H1 (cell line): ENCODE measurements around the gene SH2B3. TPM values are rescaled to one million over a fixed set of nuclear protein-coding genes. Genes with fewer than 3 reads are reported as not detected.

Experiments
- CTCF ChIA-PET: fragments of 300-600 bp; sonication (Branson Sonifier 250); formaldehyde crosslinking; loops from one replicate; lab custom pipeline; 2021; ENCODE audit not compliant: partially characterized antibody; lab: Charles Lee
- POLR2A ChIA-PET: fragments of 300-600 bp; sonication (Branson Sonifier 250); formaldehyde crosslinking; loops from one replicate; lab custom pipeline; 2021; ENCODE audit warnings: inconsistent platforms; ENCODE audit not compliant: partially characterized antibody; lab: Charles Lee
- DNase-seq, 2 experiments: peaks; one replicate each; pipeline versions ENCODE4 v3.0.0 to v3.0.0-alpha.2; 2010 to 2022; ENCODE audit warnings: low spot score in 2 of 2, low read depth in 1 of 2, mixed read lengths in 1 of 2
- FAIRE-seq: peaks from 2 replicates; lab custom pipeline; 2011; peaks lifted over from hg19 to GRCh38; lab: Jason Lieb, UNC
- H2AFZ ChIP-seq: 2 replicates; pipeline ENCODE4 v1.8.1; 2012; ENCODE audit warnings: low read length, inconsistent platforms
- H2AK5ac ChIP-seq: 2 replicates; pipeline ENCODE4 v1.6.1; 2013; ENCODE audit warnings: low read depth, low read length
- H2BK120ac ChIP-seq: replicated peaks from 2 replicates; pipeline ENCODE3; 2013; ENCODE audit warnings: low read depth, low read length, inconsistent platforms
- H2BK12ac ChIP-seq: 2 replicates; pipeline ENCODE4 v1.6.1; 2013; ENCODE audit warnings: low read depth, low read length
- H2BK15ac ChIP-seq: 2 replicates; pipeline ENCODE4 v1.6.1; 2013; ENCODE audit warnings: low read length
- H2BK20ac ChIP-seq: 2 replicates; pipeline ENCODE4 v1.6.1; 2013; ENCODE audit warnings: low read length
- H2BK5ac ChIP-seq: 2 replicates; pipeline ENCODE4 v1.6.1; 2013; ENCODE audit warnings: low read depth, low read length
- H3K14ac ChIP-seq: 2 replicates; pipeline ENCODE4 v1.6.1; 2013; ENCODE audit warnings: inconsistent platforms; ENCODE audit not compliant: insufficient read length
- H3K18ac ChIP-seq: 2 replicates; pipeline ENCODE4 v1.6.1; 2013; ENCODE audit warnings: low read length; ENCODE audit errors: extremely low read depth
- H3K23ac ChIP-seq: 2 replicates; pipeline ENCODE4 v1.6.1; 2013; ENCODE audit warnings: inconsistent platforms; ENCODE audit not compliant: insufficient read length
- H3K23me2 ChIP-seq: 2 replicates; pipeline ENCODE4 v1.6.1; 2013; ENCODE audit warnings: low read depth, low read length
- H3K27ac ChIP-seq: 2 replicates; pipeline ENCODE4 v1.6.1; 2011; ENCODE audit warnings: low read depth, low read length, inconsistent platforms
- H3K27me3 ChIP-seq, 4 experiments: replicated peaks in 1 of 4; 1 replicate in 1 of 4; 2 replicates in 3 of 4; pipeline versions ENCODE4 v1.6.1 to v1.8.1; 2011 to 2013; ENCODE audit warnings: low read length in 3 of 4, mild to moderate bottlenecking in 3 of 4, inconsistent platforms in 2 of 4, mixed read lengths in 2 of 4, moderate library complexity in 1 of 4; ENCODE audit not compliant: control insufficient read depth in 3 of 4, insufficient read depth in 3 of 4; ENCODE audit errors: extremely low read depth in 1 of 4
- H3K36me3 ChIP-seq, 4 experiments: 2 replicates each; pipeline versions ENCODE4 v1.6.1 to v1.8.1; 2011 to 2013; ENCODE audit warnings: mild to moderate bottlenecking in 4 of 4, low read length in 3 of 4, moderate library complexity in 2 of 4, control low read depth in 1 of 4, inconsistent platforms in 1 of 4; ENCODE audit not compliant: insufficient read depth in 4 of 4, control insufficient read depth in 2 of 4
- H3K4ac ChIP-seq: replicated peaks from 2 replicates; pipeline ENCODE3; 2013; ENCODE audit warnings: low read length, low read depth, mixed read lengths, inconsistent platforms; ENCODE audit not compliant: insufficient read length
- H3K4me1 ChIP-seq, 4 experiments: replicated peaks in 1 of 4; 1 replicate in 1 of 4; 2 replicates in 3 of 4; pipeline versions ENCODE4 v1.6.1 to v1.8.1; 2011 to 2013; ENCODE audit warnings: low read length in 3 of 4, inconsistent platforms in 2 of 4, mixed read lengths in 1 of 4; ENCODE audit not compliant: insufficient read depth in 4 of 4, control insufficient read depth in 3 of 4
- H3K4me2 ChIP-seq, 2 experiments: 2 replicates each; pipeline versions ENCODE4 v1.6.1 to v1.8.1; 2011 to 2013; ENCODE audit warnings: low read depth in 2 of 2, low read length in 2 of 2, control low read depth in 1 of 2, inconsistent platforms in 1 of 2, mild to moderate bottlenecking in 1 of 2; ENCODE audit not compliant: insufficient read depth in 1 of 2
- H3K4me3 ChIP-seq, 4 experiments: fragments of 200-600, 300-600 bp in 1 of 4; sonication (generic), shearing (Covaris generic), sonication (Bioruptor Twin) in 1 of 4; 2 replicates each; pipeline versions ENCODE4 v1.5.1 to v1.8.1; 2011 to 2016; ENCODE audit warnings: low read length in 4 of 4, low read depth in 3 of 4, control low read depth in 2 of 4, inconsistent platforms in 2 of 4, mild to moderate bottlenecking in 2 of 4, mixed read lengths in 1 of 4, moderate library complexity in 1 of 4; ENCODE audit not compliant: insufficient read depth in 2 of 4; ENCODE audit errors: extremely low read depth in 1 of 4
- H3K56ac ChIP-seq: replicated peaks from 2 replicates; pipeline ENCODE3; 2013; ENCODE audit warnings: low read depth, mild to moderate bottlenecking, mixed read lengths, low read length, inconsistent platforms; ENCODE audit not compliant: insufficient read length
- H3K79me1 ChIP-seq: 2 replicates; pipeline ENCODE4 v1.6.1; 2013; ENCODE audit warnings: low read depth, low read length, control low read depth
- H3K79me2 ChIP-seq, 2 experiments: 2 replicates each; pipeline versions ENCODE4 v1.6.1 to v1.8.1; 2012 to 2013; ENCODE audit warnings: low read length in 2 of 2, mild to moderate bottlenecking in 2 of 2, inconsistent platforms in 1 of 2; ENCODE audit not compliant: insufficient read depth in 2 of 2, control insufficient read depth in 1 of 2
- H3K9ac ChIP-seq, 4 experiments: replicated peaks in 1 of 4; 1 replicate in 1 of 4; 2 replicates in 3 of 4; pipeline versions ENCODE4 v1.6.1 to v1.8.1; 2011 to 2013; ENCODE audit warnings: low read depth in 3 of 4, low read length in 3 of 4, control low read depth in 2 of 4, mild to moderate bottlenecking in 2 of 4, moderate library complexity in 2 of 4, inconsistent platforms in 1 of 4; ENCODE audit errors: extremely low read depth in 1 of 4
- H3K9me3 ChIP-seq, 2 experiments: 2 replicates each; pipeline versions ENCODE4 v1.6.1 to v1.8.1; 2012 to 2013; ENCODE audit warnings: mild to moderate bottlenecking in 2 of 2, moderate library complexity in 2 of 2, control low read depth in 1 of 2, inconsistent platforms in 1 of 2, low read depth in 1 of 2, low read length in 1 of 2, mixed read lengths in 1 of 2; ENCODE audit not compliant: insufficient read depth in 2 of 2
- H4K20me1 ChIP-seq, 2 experiments: replicated peaks in 1 of 2; 2 replicates each; pipeline versions ENCODE3 to v1.8.1; 2011 to 2013; ENCODE audit warnings: inconsistent platforms in 2 of 2, low read length in 2 of 2, mild to moderate bottlenecking in 1 of 2; ENCODE audit not compliant: insufficient read depth in 2 of 2, control insufficient read depth in 1 of 2
- H4K5ac ChIP-seq: 2 replicates; pipeline ENCODE4 v1.6.1; 2013; ENCODE audit warnings: low read length, low read depth, mixed read lengths, inconsistent platforms; ENCODE audit not compliant: insufficient read length
- H4K8ac ChIP-seq: 2 replicates; pipeline ENCODE4 v1.8.0; 2013; ENCODE audit warnings: mild to moderate bottlenecking, moderate library complexity, low read length, inconsistent platforms; ENCODE audit not compliant: insufficient read depth; ENCODE audit errors: extremely low read depth
- H4K91ac ChIP-seq: replicated peaks from 2 replicates; pipeline ENCODE3; 2013; ENCODE audit warnings: low read length, mixed read lengths, inconsistent platforms; ENCODE audit not compliant: insufficient read length
- CBX5 ChIP-seq: fragments of 300-800, 300-1000 bp; sonication (generic); IDR thresholded peaks from 2 replicates; pipeline ENCODE4 v1.7.1; 2016; ENCODE audit warnings: antibody characterized with exemption, low read length, low read depth
- CEBPB ChIP-seq: IDR thresholded peaks from 2 replicates; pipeline ENCODE4 v1.6.1; 2012; ENCODE audit warnings: low read depth, low read length
- CHD2 ChIP-seq: IDR thresholded peaks from 2 replicates; pipeline ENCODE4 v1.6.1; 2012; ENCODE audit warnings: low read length, improper control_type of control experiment
- CTCF ChIP-seq, 3 experiments: IDR thresholded peaks; 1 replicate in 2 of 3; 2 replicates in 1 of 3; pipeline versions ENCODE4 v1.5.1 to v1.6.1; 2011; ENCODE audit warnings: low read length in 3 of 3, mild to moderate bottlenecking in 3 of 3, inconsistent platforms in 2 of 3, low read depth in 1 of 3, moderate library complexity in 1 of 3; ENCODE audit not compliant: insufficient read depth in 1 of 3; ENCODE audit errors: control extremely low read depth in 1 of 3
- HDAC2 ChIP-seq, 2 experiments: fragments of 300-600 bp in 1 of 2; sonication (generic) in 1 of 2; IDR thresholded peaks; 2 replicates each; pipeline ENCODE4 v1.6.1; 2011 to 2012; ENCODE audit warnings: low read depth in 2 of 2, low read length in 2 of 2, mild to moderate bottlenecking in 2 of 2, moderate library complexity in 2 of 2, borderline replicate concordance in 1 of 2, inconsistent platforms in 1 of 2
- NRF1 ChIP-seq: IDR thresholded peaks from 2 replicates; pipeline ENCODE4 v1.6.1; 2011; ENCODE audit warnings: mild to moderate bottlenecking, low read depth, low read length, improper control_type of control experiment
- SAP30 ChIP-seq: fragments of 300-600 bp; sonication (generic); IDR thresholded peaks from 2 replicates; pipeline ENCODE4 v1.7.1; 2012; ENCODE audit warnings: low read length, moderate library complexity, mild to moderate bottlenecking, inconsistent platforms; ENCODE audit not compliant: insufficient read depth, insufficient replicate concordance
- SIRT6 ChIP-seq: IDR thresholded peaks from one replicate; pipeline ENCODE4 v1.7.1; 2012; ENCODE audit warnings: low read length, inconsistent platforms
- SP2 ChIP-seq: IDR thresholded peaks from 2 replicates; pipeline ENCODE4 v1.6.1; 2012; ENCODE audit warnings: mild to moderate bottlenecking, low read length, inconsistent platforms
- SRF ChIP-seq: IDR thresholded peaks from 2 replicates; pipeline ENCODE4 v1.6.1; 2011; ENCODE audit warnings: mild to moderate bottlenecking, low read depth, low read length, moderate library complexity
- TAF7 ChIP-seq: optimal IDR thresholded peaks from 2 replicates; pipeline ENCODE3; 2011; ENCODE audit warnings: low read depth, mild to moderate bottlenecking, inconsistent platforms, low read length, moderate library complexity, borderline replicate concordance
- YY1 ChIP-seq: IDR thresholded peaks from 2 replicates; pipeline ENCODE4 v1.6.1; 2011; ENCODE audit warnings: low read depth, mild to moderate bottlenecking, low read length
- WGBS, 2 experiments: shearing (Covaris generic) in 1 of 2; methylation state at CpG; one replicate each; pipeline versions ENCODE4 v1.1.6 to v1.1.7; 2013 to 2015; ENCODE audit warnings: low lambda C conversion rate in 2 of 2, mixed read lengths in 2 of 2, inconsistent platforms in 1 of 2, low coverage in 1 of 2, missing lambda C conversion rate in 1 of 2; ENCODE audit not compliant: insufficient replicate concordance in 2 of 2, insufficient coverage in 1 of 2, insufficient read length in 1 of 2; ENCODE audit errors: extremely low coverage in 1 of 2, missing lambda C conversion rate in 1 of 2; 5-methylcytosine and 5-hydroxymethylcytosine counted together
- polyA plus RNA-seq, 7 experiments: library from polyadenylated mRNA; depleted of rRNA in 3 of 7; stranded (reverse) in 5 of 7; unstranded in 2 of 7; fragments of >200 nt in 5 of 7; fragments of 200-250 nt in 2 of 7; gene quantifications; 1 replicate in 5 of 7; 2 replicates in 1 of 7; 4 replicates in 1 of 7; pipeline versions ENCODE4 v1.2.1 to v1.2.3, GENCODE V29; 2011 to 2013; ENCODE audit warnings: missing spikeins in 2 of 7, mixed read lengths in 2 of 7
- total RNA-seq: library from RNA; stranded (reverse); fragmentation: NEBNext Ultra II Directional; extraction: Animal tissue kit (Norgen Biotek cat#: 25700); gene quantifications from 2 replicates; pipeline ENCODE4 v1.2.1, GENCODE V29; 2021

The SH2B3 gene
- total and polyA plus RNA-seq, 2 of the 8 experiments (the other 6 are each of a cell fraction or from before 2014, with no cell fraction given): 20.8 to 34.1 TPM

GRCh38 chr12:111359914-111360276 is 45.8 kb upstream of the SH2B3 start:
- Histone ChIP-seq H3K4me1 (no peaks in the 10 kb centered on the region), H2AFZ (no peak overlapping the region), H2BK15ac (no peak overlapping the region), H4K8ac (no peak overlapping the region), H3K23me2 (no peaks in the 10 kb centered on the region; the same call in 1 of the 2 replicates), H3K27ac (no peak overlapping the region), H3K79me1 (no peaks in the 10 kb centered on the region), H3K9me3 (no peaks in the 10 kb centered on the region), H2BK5ac (no peak overlapping the region), H3K36me3 (peaks cover 0 to 3% (median 0%) of the 10 kb centered on the region in 4 experiments; a peak in 3 of 8 replicates), H2AK5ac (no peak overlapping the region), H2BK12ac (no peak overlapping the region), H3K79me2 (no peaks in the 10 kb centered on the region), H3K27me3 (no peaks in the 10 kb centered on the region), H4K20me1 (no peaks in the 10 kb centered on the region), H2BK120ac (no peak overlapping the region), H3K4ac (no peak overlapping the region), H3K4me3 (no peak overlapping the region), H4K91ac (no peak overlapping the region), H3K4me2 (no peak overlapping the region), H3K18ac (no peak overlapping the region), H3K9ac (no peak overlapping the region), H2BK20ac (no peak overlapping the region), H4K5ac (no peak overlapping the region), H3K14ac (no peak overlapping the region), H3K56ac (no peak overlapping the region), H3K23ac (no peak overlapping the region)
- DNase-seq (no peak), FAIRE-seq (no peak)
- ChIA-PET POLR2A (interaction anchor here (3.5 kb wide), 1 partner anchor 9 kb away, joined by 27 read pairs; the partner anchor contains the start of gene PHETA1), CTCF (interaction anchor here (0.7 to 1.8 kb wide), 7 partner anchors 9 to 262 kb away, joined by 3 to 6 read pairs (median 4); partner anchors contain the start of gene PHETA1)
- WGBS, 2 experiments: 90% methylated on average over 5 of the region's 5 CpGs; no CpG with 5 or more reads in 1 of the 2 experiments
- TF ChIP-seq CBX5 (no peak), SRF (no peak), TAF7 (no peak), SAP30 (no peak), CEBPB (no peak), SP2 (no peak), YY1 (no peak), HDAC2 (IDR thresholded peaks at IDR 0.05; ENCODE audit: borderline replicate concordance in 1 of 2, low read depth in 2 of 2, low read length in 2 of 2) (no peak), SIRT6 (no peak), CTCF (IDR thresholded peaks at IDR 0.05; ENCODE audit: control extremely low read depth in 1 of 3, insufficient read depth in 1 of 3, low read depth in 1 of 3, low read length in 3 of 3) (no peak), CHD2 (no peak), NRF1 (no peak)
